Caco-2 (cell line): ENCODE results near the gene GHR. TPM values are rescaled to one million over a fixed set of nuclear protein-coding genes. Genes with fewer than 3 reads are reported as not detected.

Experiments used
- BruUV-seq: library from RNA; stranded (reverse); fragments of 400-500 nt; replicated peaks from 2 replicates; lab custom pipeline; 2021; lab: Mats Ljungman, UMichigan
- CTCF ChIA-PET: fragments of 300-600 bp; sonication (Branson Sonifier 250); formaldehyde crosslinking; loops from one replicate; lab custom pipeline; 2022; ENCODE audit warnings: antibody characterized with exemption; lab: Charles Lee
- POLR2A ChIA-PET: fragments of 300-600 bp; sonication (Branson Sonifier 250); formaldehyde crosslinking; loops from one replicate; lab custom pipeline; 2022; ENCODE audit warnings: antibody characterized with exemption; lab: Charles Lee
- DNase-seq, 2 experiments: peaks; one replicate each; pipeline versions ENCODE4 v3.0.0 to v3.0.0-alpha.2; 2020 to 2022
- H3K27me3 ChIP-seq: replicated peaks from 2 replicates; pipeline ENCODE4 v1.6.0; 2011; ENCODE audit warnings: low read length; ENCODE audit not compliant: control insufficient read depth, insufficient read depth
- H3K36me3 ChIP-seq: 2 replicates; pipeline ENCODE4 v1.5.1; 2011; ENCODE audit warnings: low read length; ENCODE audit not compliant: control insufficient read depth, insufficient read depth
- H3K4me1 ChIP-seq: fragments of 250-450 bp; sonication (Bioruptor Pico); 2 replicates; pipeline ENCODE4 v1.5.1; 2020; ENCODE audit warnings: mild to moderate bottlenecking
- H3K4me3 ChIP-seq: 2 replicates; pipeline ENCODE4 v1.5.1; 2011; ENCODE audit warnings: low read depth, mild to moderate bottlenecking, control low read depth, low read length
- H3K9me3 ChIP-seq: fragments of 250-450 bp; sonication (Bioruptor Pico); 2 replicates; pipeline ENCODE4 v1.5.1; 2020; ENCODE audit warnings: mild to moderate bottlenecking, moderate library complexity
- H3K27ac Mint-ChIP-seq: one replicate; pipeline ENCODE4 v1.8.0; 2022; ENCODE audit warnings: mixed read lengths; ENCODE audit not compliant: unreplicated experiment
- H3K27me3 Mint-ChIP-seq: one replicate; pipeline ENCODE4 v1.8.0; 2022; ENCODE audit warnings: mixed read lengths; ENCODE audit not compliant: insufficient read depth, unreplicated experiment
- H3K36me3 Mint-ChIP-seq: one replicate; pipeline ENCODE4 v1.8.0; 2022; ENCODE audit warnings: mild to moderate bottlenecking, mixed read lengths; ENCODE audit not compliant: insufficient read depth, unreplicated experiment
- H3K4me1 Mint-ChIP-seq: one replicate; pipeline ENCODE4 v1.8.0; 2022; ENCODE audit warnings: low read depth, mixed read lengths; ENCODE audit not compliant: unreplicated experiment
- H3K4me3 Mint-ChIP-seq: one replicate; pipeline ENCODE4 v1.8.0; 2022; ENCODE audit warnings: mild to moderate bottlenecking, moderate library complexity, mixed read lengths; ENCODE audit not compliant: unreplicated experiment
- H3K9me3 Mint-ChIP-seq: one replicate; pipeline ENCODE4 v1.8.0; 2022; ENCODE audit warnings: mixed read lengths; ENCODE audit not compliant: unreplicated experiment
- CTCF ChIP-seq, 2 experiments: fragments of 200-600 bp in 1 of 2; IDR thresholded peaks; 1 replicate in 1 of 2; 2 replicates in 1 of 2; pipeline versions ENCODE4 v1.5.1 to v1.8.0; 2011 to 2022; ENCODE audit warnings: antibody characterized with exemption in 1 of 2, control low read depth in 1 of 2, inconsistent platforms in 1 of 2, low read depth in 1 of 2, low read length in 1 of 2, mild to moderate bottlenecking in 1 of 2, moderate library complexity in 1 of 2; ENCODE audit not compliant: insufficient read depth in 1 of 2, severe bottlenecking in 1 of 2, unreplicated experiment in 1 of 2
- intact Hi-C: fragments of 100-400 bp; cut with micrococcal nuclease; formaldehyde crosslinking; loops from one replicate; pipeline ENCODE4 v1.10.0; 2022; ENCODE audit not compliant: unreplicated experiment
- total RNA-seq: library from RNA; stranded (reverse); gene quantifications from 2 replicates; pipeline ENCODE4 v1.2.3, GENCODE V29; 2022

GHR gene
- total RNA-seq, 1 experiment from 2014 or later = 0.54 TPM

- H3K9me3 Mint-ChIP-seq = no peaks in the 10 kb centered on the region
- intact Hi-C loops = no loop called here
- no peak for DNase-seq
- Histone ChIP-seq H3K4me1 (no peaks in the 10 kb centered on the region), H3K4me3 (no peak overlapping the region), H3K36me3 (no peaks in the 10 kb centered on the region), H3K9me3 (no peaks in the 10 kb centered on the region), H3K27me3 (no peaks in the 10 kb centered on the region)
- H3K36me3 Mint-ChIP-seq = no peaks in the 10 kb centered on the region
- CTCF ChIA-PET = no interaction called here
- TF ChIP-seq CTCF (IDR thresholded peaks at IDR 0.05; ENCODE audit: insufficient read depth in 1 of 2, low read depth in 1 of 2, low read length in 1 of 2, severe bottlenecking in 1 of 2, unreplicated experiment in 1 of 2) = no peak
- POLR2A ChIA-PET = no interaction called here
- H3K27me3 Mint-ChIP-seq = no peaks in the 10 kb centered on the region
- BruUV-seq = no TSS peak
- H3K27ac Mint-ChIP-seq = no peak overlapping the region
- no peak overlapping the region for H3K4me3 Mint-ChIP-seq
- no peaks in the 10 kb centered on the region for H3K4me1 Mint-ChIP-seq
Measured at GRCh38 chr5:42381973-42382372, 41.3 kb upstream of the GHR start.

GRCh38 chr5:42387563-42387962 is 35.7 kb upstream of the GHR start:
- intact Hi-C loops = no loop called here
- H3K4me1 Mint-ChIP-seq = peaks cover 15% of the 10 kb centered on the region
- no peak for TF ChIP-seq CTCF (IDR thresholded peaks at IDR 0.05; ENCODE audit: insufficient read depth in 1 of 2, low read depth in 1 of 2, low read length in 1 of 2, severe bottlenecking in 1 of 2, unreplicated experiment in 1 of 2)
- H3K27ac Mint-ChIP-seq = no peak overlapping the region
- CTCF ChIA-PET = no interaction called here
- peaks cover 7% of the 10 kb centered on the region for H3K9me3 Mint-ChIP-seq
- H3K4me1 ChIP-seq = peaks cover 6% of the 10 kb centered on the region; the same call in 1 of the 2 replicates
- DNase-seq = no peak
- H3K36me3 Mint-ChIP-seq = no peaks in the 10 kb centered on the region
- peaks cover 10% of the 10 kb centered on the region; the same call in 1 of the 2 replicates for H3K9me3 ChIP-seq
- no TSS peak for BruUV-seq
- H3K27me3 Mint-ChIP-seq = no peaks in the 10 kb centered on the region
- POLR2A ChIA-PET = no interaction called here
- H3K4me3 ChIP-seq = no peak overlapping the region
- no peak overlapping the region for H3K4me3 Mint-ChIP-seq
- no peaks in the 10 kb centered on the region for H3K36me3 ChIP-seq
- H3K27me3 ChIP-seq = no peaks in the 10 kb centered on the region

GRCh38 chr5:42390115-42390514 is 33.1 kb upstream of the GHR start:
- no peaks in the 10 kb centered on the region for H3K36me3 Mint-ChIP-seq
- TF ChIP-seq CTCF (IDR thresholded peaks at IDR 0.05; ENCODE audit: insufficient read depth in 1 of 2, low read depth in 1 of 2, low read length in 1 of 2, severe bottlenecking in 1 of 2, unreplicated experiment in 1 of 2) = no peak
- Histone ChIP-seq H3K4me3 (no peak overlapping the region), H3K9me3 (peaks cover 11% of the 10 kb centered on the region; the same call in 1 of the 2 replicates), H3K4me1 (peaks cover 6% of the 10 kb centered on the region; the same call in 1 of the 2 replicates), H3K36me3 (no peaks in the 10 kb centered on the region), H3K27me3 (no peaks in the 10 kb centered on the region)
- ChIA-PET CTCF (no interaction called here), POLR2A (no interaction called here)
- H3K4me3 Mint-ChIP-seq = no peak overlapping the region
- peaks cover 28% of the 10 kb centered on the region for H3K9me3 Mint-ChIP-seq
- intact Hi-C loops = no loop called here
- BruUV-seq = no TSS peak
- H3K4me1 Mint-ChIP-seq = peaks cover 15% of the 10 kb centered on the region
- peak; percentile 33 to 62 for DNase-seq
- H3K27ac Mint-ChIP-seq = no peak overlapping the region
- no peaks in the 10 kb centered on the region for H3K27me3 Mint-ChIP-seq
